A549 (cell line): ENCODE results near the gene CEP128.

Experiments
- CHD2 ChIP-seq: fragments of 150-350 bp; IDR thresholded peaks from 2 replicates; pipeline ENCODE4 v1.6.1; 2014; ENCODE audit warnings: low read length; ENCODE audit not compliant: partially characterized antibody
- EP300 ChIP-seq, 2 experiments: fragments of >200 bp; sonication (Bioruptor Twin); formaldehyde crosslinking; IDR thresholded peaks; 2 replicates in 1 of 2; 3 replicates in 1 of 2; pipeline ENCODE4 v1.6.1; 2016 to 2017
- MYC ChIP-seq: IDR thresholded peaks from 2 replicates; pipeline ENCODE4 v1.6.1; 2012; ENCODE audit warnings: mild to moderate bottlenecking, inconsistent platforms, low read length, improper control_type of control experiment, borderline replicate concordance
- POLR2A ChIP-seq: IDR thresholded peaks from 2 replicates; pipeline ENCODE4 v1.6.1; 2012; ENCODE audit warnings: mild to moderate bottlenecking, low read length
- TF ChIP-seq, protein P1 (sequence below): fragments of >200 bp; sonication (Bioruptor Twin); formaldehyde crosslinking; IDR thresholded peaks from 3 replicates; pipeline ENCODE4 v1.5.1; 2016
- TF ChIP-seq, protein P2 (sequence below): fragments of >200 bp; sonication (Bioruptor Twin); formaldehyde crosslinking; IDR thresholded peaks from 3 replicates; pipeline ENCODE4 v1.6.1; 2016

DNA sequence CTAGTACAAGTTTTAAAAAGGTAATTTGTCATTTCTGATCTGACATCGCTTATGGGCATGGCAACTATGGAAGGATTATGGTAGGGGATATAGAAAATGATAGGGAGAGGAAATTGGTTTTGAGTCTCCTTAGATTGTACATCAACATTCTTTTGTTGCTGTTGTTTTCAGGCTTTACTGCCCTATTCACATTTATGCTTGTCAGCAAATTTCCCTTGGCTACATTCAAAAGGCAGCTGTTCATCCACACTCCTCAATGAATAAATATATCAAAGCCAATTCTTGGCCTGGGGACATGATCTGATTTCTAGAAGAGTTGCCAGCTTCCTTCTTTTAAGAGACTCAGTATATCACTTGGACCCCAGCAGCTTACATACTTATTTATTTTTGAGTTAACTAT is 283.4 kb downstream of the CEP128 start:
- TF ChIP-seq, protein P1, sequence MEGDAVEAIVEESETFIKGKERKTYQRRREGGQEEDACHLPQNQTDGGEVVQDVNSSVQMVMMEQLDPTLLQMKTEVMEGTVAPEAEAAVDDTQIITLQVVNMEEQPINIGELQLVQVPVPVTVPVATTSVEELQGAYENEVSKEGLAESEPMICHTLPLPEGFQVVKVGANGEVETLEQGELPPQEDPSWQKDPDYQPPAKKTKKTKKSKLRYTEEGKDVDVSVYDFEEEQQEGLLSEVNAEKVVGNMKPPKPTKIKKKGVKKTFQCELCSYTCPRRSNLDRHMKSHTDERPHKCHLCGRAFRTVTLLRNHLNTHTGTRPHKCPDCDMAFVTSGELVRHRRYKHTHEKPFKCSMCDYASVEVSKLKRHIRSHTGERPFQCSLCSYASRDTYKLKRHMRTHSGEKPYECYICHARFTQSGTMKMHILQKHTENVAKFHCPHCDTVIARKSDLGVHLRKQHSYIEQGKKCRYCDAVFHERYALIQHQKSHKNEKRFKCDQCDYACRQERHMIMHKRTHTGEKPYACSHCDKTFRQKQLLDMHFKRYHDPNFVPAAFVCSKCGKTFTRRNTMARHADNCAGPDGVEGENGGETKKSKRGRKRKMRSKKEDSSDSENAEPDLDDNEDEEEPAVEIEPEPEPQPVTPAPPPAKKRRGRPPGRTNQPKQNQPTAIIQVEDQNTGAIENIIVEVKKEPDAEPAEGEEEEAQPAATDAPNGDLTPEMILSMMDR: no peak
- TF ChIP-seq MYC (no peak), EP300 (IDR thresholded peaks at IDR 0.05) (no peak), POLR2A (no peak), CHD2 (no peak)
- TF ChIP-seq, protein P2, sequence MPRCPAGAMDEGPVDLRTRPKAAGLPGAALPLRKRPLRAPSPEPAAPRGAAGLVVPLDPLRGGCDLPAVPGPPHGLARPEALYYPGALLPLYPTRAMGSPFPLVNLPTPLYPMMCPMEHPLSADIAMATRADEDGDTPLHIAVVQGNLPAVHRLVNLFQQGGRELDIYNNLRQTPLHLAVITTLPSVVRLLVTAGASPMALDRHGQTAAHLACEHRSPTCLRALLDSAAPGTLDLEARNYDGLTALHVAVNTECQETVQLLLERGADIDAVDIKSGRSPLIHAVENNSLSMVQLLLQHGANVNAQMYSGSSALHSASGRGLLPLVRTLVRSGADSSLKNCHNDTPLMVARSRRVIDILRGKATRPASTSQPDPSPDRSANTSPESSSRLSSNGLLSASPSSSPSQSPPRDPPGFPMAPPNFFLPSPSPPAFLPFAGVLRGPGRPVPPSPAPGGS: no peak
